DND-41 (cell line): ENCODE results near the gene CATSPER3.

Source experiments
- ATAC-seq: fragments of 200-7000 bp; cut with Tn5 transposase; 3 replicates; pipeline ENCODE4 v1.9.1; 2021; ENCODE audit warnings: low read depth; ENCODE audit not compliant: insufficient read depth
- DNase-seq: peaks from one replicate; pipeline ENCODE4 v3.0.0-alpha.2; 2020
- H2AFZ ChIP-seq: 2 replicates; pipeline ENCODE4 v1.6.0; 2012; ENCODE audit warnings: low read depth, low read length
- H3K27ac ChIP-seq: 2 replicates; pipeline ENCODE4 v1.5.1; 2012; ENCODE audit warnings: low read length, inconsistent platforms
- H3K27me3 ChIP-seq: fragments of 200-600 bp; sonication (generic); 2 replicates; pipeline ENCODE4 v1.6.0; 2012; ENCODE audit warnings: low read length, mild to moderate bottlenecking, inconsistent platforms; ENCODE audit not compliant: insufficient read depth, poor library complexity
- H3K36me3 ChIP-seq: 2 replicates; pipeline ENCODE4 v1.5.1; 2012; ENCODE audit warnings: low read length, inconsistent platforms; ENCODE audit not compliant: insufficient read depth
- H3K4me1 ChIP-seq: 2 replicates; pipeline ENCODE4 v1.5.1; 2012; ENCODE audit warnings: mild to moderate bottlenecking, low read length; ENCODE audit not compliant: insufficient read depth
- H3K4me2 ChIP-seq: 2 replicates; pipeline ENCODE4 v1.6.0; 2012; ENCODE audit warnings: mild to moderate bottlenecking, moderate library complexity, low read length, inconsistent platforms; ENCODE audit not compliant: insufficient read depth
- H3K4me3 ChIP-seq, 2 experiments: fragments of 200-600 bp in 1 of 2; shearing (Covaris generic) in 1 of 2; 2 replicates each; pipeline ENCODE4 v1.5.1; 2012 to 2016; ENCODE audit warnings: inconsistent platforms in 2 of 2, low read length in 2 of 2, mild to moderate bottlenecking in 2 of 2, low read depth in 1 of 2, moderate library complexity in 1 of 2
- H3K79me2 ChIP-seq: 2 replicates; pipeline ENCODE4 v1.6.0; 2012; ENCODE audit warnings: low read length, inconsistent platforms; ENCODE audit not compliant: insufficient read depth
- H3K9ac ChIP-seq: 2 replicates; pipeline ENCODE4 v1.6.0; 2012; ENCODE audit warnings: low read depth, mild to moderate bottlenecking, inconsistent platforms, low read length, moderate library complexity
- H3K9me3 ChIP-seq: 2 replicates; pipeline ENCODE4 v1.5.1; 2012; ENCODE audit warnings: low read length, moderate library complexity, mild to moderate bottlenecking, inconsistent platforms; ENCODE audit not compliant: insufficient read depth, severe bottlenecking
- H4K20me1 ChIP-seq: 2 replicates; pipeline ENCODE4 v1.6.0; 2012; ENCODE audit warnings: low read length; ENCODE audit not compliant: insufficient read depth
- EZH2 ChIP-seq: IDR thresholded peaks from 3 replicates; pipeline ENCODE4 v1.6.1; 2012; ENCODE audit warnings: borderline replicate concordance, low read depth, mild to moderate bottlenecking, moderate library complexity, low read length, inconsistent platforms; ENCODE audit not compliant: severe bottlenecking
- TF ChIP-seq, protein P1 (sequence below): IDR thresholded peaks from 2 replicates; pipeline ENCODE4 v1.5.1; 2012; ENCODE audit warnings: borderline replicate concordance, low read length, moderate library complexity, mild to moderate bottlenecking; ENCODE audit not compliant: poor library complexity, severe bottlenecking; ENCODE audit errors: extremely low read depth

The CATSPER3 gene

DNA sequence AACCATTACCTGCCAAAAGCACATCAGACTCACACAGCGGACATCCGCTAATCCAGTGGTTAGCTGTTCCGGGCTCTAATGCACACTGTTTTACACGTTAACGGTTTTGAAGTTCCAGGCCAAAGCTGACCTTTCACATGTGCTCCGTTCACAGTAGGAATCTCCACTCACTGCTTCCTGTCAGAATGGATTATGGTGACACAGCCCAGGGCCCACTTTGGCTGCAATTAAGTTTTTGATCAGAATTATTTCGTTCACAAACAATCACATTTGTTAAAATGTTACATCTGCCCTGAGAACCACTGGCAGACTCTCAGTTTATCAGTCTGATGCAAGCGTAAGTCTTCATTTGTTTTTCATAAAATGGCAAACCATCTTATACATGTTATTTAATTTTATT is 30.2 kb upstream of the CATSPER3 start:
- DNase-seq (no peak), ATAC-seq (no peak)
- Histone ChIP-seq H4K20me1 (no peaks in the 10 kb centered on the region), H3K27ac (no peak overlapping the region), H3K9me3 (no peaks in the 10 kb centered on the region), H3K4me2 (no peak overlapping the region), H3K4me3 (no peak overlapping the region), H3K79me2 (no peaks in the 10 kb centered on the region), H3K9ac (no peak overlapping the region), H2AFZ (no peak overlapping the region), H3K36me3 (peaks cover 43% of the 10 kb centered on the region), H3K4me1 (no peaks in the 10 kb centered on the region), H3K27me3 (no peaks in the 10 kb centered on the region)
- TF ChIP-seq, protein P1, sequence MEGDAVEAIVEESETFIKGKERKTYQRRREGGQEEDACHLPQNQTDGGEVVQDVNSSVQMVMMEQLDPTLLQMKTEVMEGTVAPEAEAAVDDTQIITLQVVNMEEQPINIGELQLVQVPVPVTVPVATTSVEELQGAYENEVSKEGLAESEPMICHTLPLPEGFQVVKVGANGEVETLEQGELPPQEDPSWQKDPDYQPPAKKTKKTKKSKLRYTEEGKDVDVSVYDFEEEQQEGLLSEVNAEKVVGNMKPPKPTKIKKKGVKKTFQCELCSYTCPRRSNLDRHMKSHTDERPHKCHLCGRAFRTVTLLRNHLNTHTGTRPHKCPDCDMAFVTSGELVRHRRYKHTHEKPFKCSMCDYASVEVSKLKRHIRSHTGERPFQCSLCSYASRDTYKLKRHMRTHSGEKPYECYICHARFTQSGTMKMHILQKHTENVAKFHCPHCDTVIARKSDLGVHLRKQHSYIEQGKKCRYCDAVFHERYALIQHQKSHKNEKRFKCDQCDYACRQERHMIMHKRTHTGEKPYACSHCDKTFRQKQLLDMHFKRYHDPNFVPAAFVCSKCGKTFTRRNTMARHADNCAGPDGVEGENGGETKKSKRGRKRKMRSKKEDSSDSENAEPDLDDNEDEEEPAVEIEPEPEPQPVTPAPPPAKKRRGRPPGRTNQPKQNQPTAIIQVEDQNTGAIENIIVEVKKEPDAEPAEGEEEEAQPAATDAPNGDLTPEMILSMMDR: no peak
- TF ChIP-seq EZH2: no peak

DNA sequence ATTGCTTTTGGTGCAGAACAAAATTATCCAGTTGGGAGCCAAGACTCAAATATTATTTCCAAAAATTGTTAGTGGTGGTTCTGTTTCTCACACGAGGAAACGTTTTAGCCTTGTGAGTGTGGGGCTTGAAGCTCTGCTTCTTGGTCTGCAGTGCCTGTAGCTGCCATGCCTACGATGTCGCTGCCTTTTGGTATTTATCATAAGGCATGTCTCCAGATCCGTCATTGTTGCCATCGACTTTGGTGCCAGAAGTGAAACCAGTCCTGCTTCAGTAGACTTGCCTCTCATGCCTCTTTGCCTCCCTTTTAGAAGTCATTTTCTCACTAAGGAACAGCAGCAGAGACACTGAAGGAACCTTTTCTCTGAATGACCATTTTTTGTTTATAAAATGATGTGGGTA is 29.7 kb upstream of the CATSPER3 start:
- Histone ChIP-seq H3K4me1 (no peaks in the 10 kb centered on the region), H3K4me2 (no peak overlapping the region), H3K9me3 (no peaks in the 10 kb centered on the region), H3K27me3 (no peaks in the 10 kb centered on the region), H4K20me1 (no peaks in the 10 kb centered on the region), H3K79me2 (no peaks in the 10 kb centered on the region), H3K36me3 (peaks cover 38% of the 10 kb centered on the region), H2AFZ (no peak overlapping the region), H3K4me3 (no peak overlapping the region), H3K27ac (no peak overlapping the region), H3K9ac (no peak overlapping the region)
- no peak for ATAC-seq
- no peak for DNase-seq
- no peak for TF ChIP-seq EZH2
- TF ChIP-seq, protein P1: no peak

DNA sequence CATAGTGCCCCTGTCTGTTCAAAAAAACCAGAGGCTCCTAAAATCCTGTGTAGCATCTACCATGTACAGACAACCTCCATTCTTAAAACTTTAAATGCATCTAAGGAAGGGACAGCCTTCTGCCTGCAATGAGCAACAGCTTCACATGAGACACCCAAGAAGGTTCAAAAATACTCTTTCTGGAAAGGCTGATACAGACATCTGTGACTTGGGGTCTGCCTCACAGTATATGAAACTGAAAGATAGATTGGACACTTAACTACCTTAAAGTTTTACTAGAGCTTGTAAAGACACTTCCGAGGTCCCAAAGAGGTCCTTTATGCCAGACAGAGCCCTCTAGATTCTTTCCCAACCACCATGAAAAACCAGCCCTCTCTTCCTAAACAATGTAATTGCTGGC is 28.2 kb upstream of the CATSPER3 start:
- H2AFZ ChIP-seq: no peak overlapping the region
- no peaks in the 10 kb centered on the region for H3K27me3 ChIP-seq
- H3K36me3 ChIP-seq: peaks cover 32% of the 10 kb centered on the region
- H3K9me3 ChIP-seq: no peaks in the 10 kb centered on the region
- no peak overlapping the region for H3K4me2 ChIP-seq
- DNase-seq (no peak), ATAC-seq (no peak)
- no peak overlapping the region for H3K4me3 ChIP-seq
- H4K20me1 ChIP-seq: no peaks in the 10 kb centered on the region
- no peaks in the 10 kb centered on the region for H3K4me1 ChIP-seq
- H3K27ac ChIP-seq: no peak overlapping the region
- no peaks in the 10 kb centered on the region for H3K79me2 ChIP-seq
- no peak overlapping the region for H3K9ac ChIP-seq
- TF ChIP-seq EZH2: no peak

DNA sequence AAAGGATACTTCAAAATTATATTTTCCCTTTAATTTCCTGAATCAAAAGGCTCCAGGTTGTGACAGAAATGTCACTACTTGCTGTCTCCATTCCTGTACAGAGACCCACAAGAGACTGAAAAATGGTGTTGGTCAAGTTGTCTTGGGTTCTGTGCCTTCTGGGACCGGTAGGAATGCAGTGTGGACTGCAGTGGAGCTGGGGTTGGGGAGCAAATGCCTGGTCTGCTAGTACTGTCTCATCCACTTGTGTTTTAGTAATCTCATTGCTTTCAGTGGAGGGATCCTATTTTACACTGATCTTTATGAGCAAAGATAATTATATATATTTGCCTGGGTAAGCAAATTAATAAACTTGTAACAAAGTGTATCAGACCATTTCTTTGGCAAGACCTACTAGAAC is 24.2 kb upstream of the CATSPER3 start:
- Histone ChIP-seq H3K9me3 (no peaks in the 10 kb centered on the region), H3K4me3 (no peak overlapping the region), H3K79me2 (no peaks in the 10 kb centered on the region), H3K4me1 (no peaks in the 10 kb centered on the region), H4K20me1 (no peaks in the 10 kb centered on the region), H3K27ac (no peak overlapping the region), H3K9ac (no peak overlapping the region), H3K36me3 (peaks cover 10% of the 10 kb centered on the region; the same call in 1 of the 2 replicates), H3K4me2 (no peak overlapping the region), H2AFZ (no peak overlapping the region), H3K27me3 (no peaks in the 10 kb centered on the region)
- no peak for TF ChIP-seq EZH2
- TF ChIP-seq, protein P1: no peak
- DNase-seq (no peak), ATAC-seq (no peak)
